NCI-H1417 (cell line): ENCODE data around the gene TTLL8.
A peak's percentile ranks its signal among the peaks of the same experiment; 100 is the strongest.

Experiments used
- DNase-seq, 3 experiments: peaks; one replicate each; lab custom pipeline; 2025; lab: John Stamatoyannopoulos, UW

Gene TTLL8

GRCh38 chr22:50016988-50017700 is 41.0 kb downstream of the TTLL8 start:
- no peak for DNase-seq

- DNase-seq = no peak
Measured at GRCh38 chr22:50016308-50016987, 41.6 kb downstream of the TTLL8 start.

- no peak for DNase-seq
Measured at GRCh38 chr22:50015451-50016307, 42.4 kb downstream of the TTLL8 start.

- DNase-seq = peak in 2 of 3 experiments; percentile 3 to 25
Measured at GRCh38 chr22:50014655-50015401, 43.3 kb downstream of the TTLL8 start.

- DNase-seq = no peak
Measured at GRCh38 chr22:50014053-50014501, 44.0 kb downstream of the TTLL8 start.

- DNase-seq = peak in 1 of 3 experiments; percentile 4
Measured at GRCh38 chr22:50012211-50013181, 45.6 kb downstream of the TTLL8 start, which contains the start of gene IL17REL. IL17REL (minus strand) TSS chr22:50012765; CDS start chr22:50012646, 119 bp downstream.

- DNase-seq = peak in 1 of 3 experiments; percentile 2
Measured at GRCh38 chr22:50011447-50012210, 46.5 kb downstream of the TTLL8 start.

- no peak for DNase-seq
Measured at GRCh38 chr22:50010676-50011446, 47.2 kb downstream of the TTLL8 start.

GRCh38 chr22:50009765-50010675 is 48.1 kb downstream of the TTLL8 start:
- DNase-seq = no peak

- no peak for DNase-seq
Measured at GRCh38 chr22:50009251-50009650, 48.8 kb downstream of the TTLL8 start.

GRCh38 chr22:50008151-50009040 is 49.7 kb downstream of the TTLL8 start:
- DNase-seq = peak; percentile 24 to 87 (median 69)

- DNase-seq = peak in 1 of 3 experiments; percentile 12
Measured at GRCh38 chr22:50007057-50007511, 51.0 kb downstream of the TTLL8 start.

- DNase-seq = no peak
Measured at GRCh38 chr22:50004918-50005317, 53.2 kb downstream of the TTLL8 start.

GRCh38 chr22:50002791-50003190 is 55.3 kb downstream of the TTLL8 start:
- no peak for DNase-seq

GRCh38 chr22:50001388-50002231 is 56.5 kb downstream of the TTLL8 start:
- peak in 2 of 3 experiments; percentile 67 to 90 for DNase-seq
